Testis (tissue), 2 donors: Measurements from ENCODE around the gene ARVCF.

Experiments
- POLR2A ChIP-seq: fragments of 450-650 bp; IDR thresholded peaks from one replicate; pipeline ENCODE4 v1.6.1; 2017; ENCODE audit warnings: antibody characterized with exemption, mild to moderate bottlenecking, moderate library complexity
- TF ChIP-seq, protein P1 (sequence below), 3 experiments: fragments of 450-650 bp in 2 of 3; fragments of 200-600 bp in 1 of 3; sonication (generic) in 1 of 3; IDR thresholded peaks; one replicate each; pipeline ENCODE4 v1.5.1; 2016 to 2019; ENCODE audit warnings: antibody characterized with exemption in 3 of 3, mild to moderate bottlenecking in 2 of 3, moderate library complexity in 1 of 3

DNA sequence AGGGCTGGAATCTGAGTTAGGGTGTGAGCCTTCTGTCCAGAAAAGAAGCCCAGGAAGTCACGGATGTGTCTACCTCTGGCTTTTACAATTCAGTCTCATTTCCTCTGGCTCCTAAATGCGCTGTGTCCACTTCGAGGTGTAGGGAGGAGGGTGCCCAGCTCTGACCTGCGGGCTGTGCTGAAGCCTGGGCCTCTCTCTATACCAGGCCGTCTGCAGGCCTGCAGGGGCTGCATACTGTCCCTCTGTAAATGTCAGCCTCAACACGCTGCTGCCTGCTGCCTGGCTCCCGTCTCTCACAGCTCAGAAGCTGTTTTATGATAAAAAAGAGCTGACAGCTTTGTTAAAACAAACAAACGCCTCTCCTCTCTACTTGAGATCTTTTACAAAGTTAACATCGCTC is 14.5 kb downstream of the ARVCF start:
- TF ChIP-seq, protein P1, sequence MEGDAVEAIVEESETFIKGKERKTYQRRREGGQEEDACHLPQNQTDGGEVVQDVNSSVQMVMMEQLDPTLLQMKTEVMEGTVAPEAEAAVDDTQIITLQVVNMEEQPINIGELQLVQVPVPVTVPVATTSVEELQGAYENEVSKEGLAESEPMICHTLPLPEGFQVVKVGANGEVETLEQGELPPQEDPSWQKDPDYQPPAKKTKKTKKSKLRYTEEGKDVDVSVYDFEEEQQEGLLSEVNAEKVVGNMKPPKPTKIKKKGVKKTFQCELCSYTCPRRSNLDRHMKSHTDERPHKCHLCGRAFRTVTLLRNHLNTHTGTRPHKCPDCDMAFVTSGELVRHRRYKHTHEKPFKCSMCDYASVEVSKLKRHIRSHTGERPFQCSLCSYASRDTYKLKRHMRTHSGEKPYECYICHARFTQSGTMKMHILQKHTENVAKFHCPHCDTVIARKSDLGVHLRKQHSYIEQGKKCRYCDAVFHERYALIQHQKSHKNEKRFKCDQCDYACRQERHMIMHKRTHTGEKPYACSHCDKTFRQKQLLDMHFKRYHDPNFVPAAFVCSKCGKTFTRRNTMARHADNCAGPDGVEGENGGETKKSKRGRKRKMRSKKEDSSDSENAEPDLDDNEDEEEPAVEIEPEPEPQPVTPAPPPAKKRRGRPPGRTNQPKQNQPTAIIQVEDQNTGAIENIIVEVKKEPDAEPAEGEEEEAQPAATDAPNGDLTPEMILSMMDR (IDR thresholded peaks at IDR 0.05), result no peak
- TF ChIP-seq POLR2A, result no peak
